HG02884 (cell line): ENCODE measurements around the gene CSTB.

Experiments used
- ATAC-seq: cut with Tn5 transposase; IDR thresholded peaks from one replicate; pipeline ENCODE4 v1.9.1; 2021; ENCODE audit warnings: mild to moderate bottlenecking, moderate library complexity; ENCODE audit not compliant: unreplicated experiment

Gene CSTB

DNA sequence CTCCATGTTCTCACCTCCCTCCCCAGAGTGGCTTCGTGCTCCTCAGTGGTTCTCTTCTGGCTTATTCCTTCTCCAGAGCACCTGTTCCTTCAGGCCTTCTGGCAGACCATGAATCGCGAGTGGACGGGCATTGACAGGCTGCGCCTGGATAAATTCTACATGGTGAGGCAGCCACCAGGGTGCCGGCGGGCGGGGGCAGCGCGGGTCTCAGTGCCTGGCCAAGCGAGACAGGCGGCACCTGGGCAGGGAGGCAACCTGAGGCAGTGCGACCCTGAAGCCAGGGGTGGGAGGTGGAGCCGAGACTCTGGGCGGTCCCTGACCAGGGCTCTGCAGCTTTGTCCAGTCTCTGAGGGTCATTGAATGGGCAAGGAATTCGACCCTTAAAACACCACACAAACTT lies 17.1 kb upstream of the CSTB start:
- ATAC-seq: no peak

DNA sequence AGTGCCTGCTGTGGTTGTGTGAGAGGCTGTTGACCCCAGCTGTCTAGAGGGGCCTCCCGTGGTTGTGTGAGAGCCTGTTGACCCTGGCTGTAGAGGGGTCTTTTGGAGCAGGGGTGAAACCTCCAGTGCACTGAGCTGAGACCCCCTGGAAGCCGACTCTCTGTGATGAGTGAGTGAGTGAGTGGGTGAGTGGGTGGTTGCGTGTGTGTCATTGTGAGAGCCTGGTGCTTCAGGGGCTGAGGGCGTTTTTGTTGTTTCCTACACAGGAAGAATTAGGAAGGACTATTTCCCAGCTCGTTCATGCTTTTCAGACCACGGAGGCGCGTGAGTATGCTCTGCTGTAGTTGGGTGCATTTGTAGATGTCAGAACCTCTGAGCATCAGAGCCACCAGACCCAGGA lies 16.3 kb upstream of the CSTB start:
- no peak for ATAC-seq

DNA sequence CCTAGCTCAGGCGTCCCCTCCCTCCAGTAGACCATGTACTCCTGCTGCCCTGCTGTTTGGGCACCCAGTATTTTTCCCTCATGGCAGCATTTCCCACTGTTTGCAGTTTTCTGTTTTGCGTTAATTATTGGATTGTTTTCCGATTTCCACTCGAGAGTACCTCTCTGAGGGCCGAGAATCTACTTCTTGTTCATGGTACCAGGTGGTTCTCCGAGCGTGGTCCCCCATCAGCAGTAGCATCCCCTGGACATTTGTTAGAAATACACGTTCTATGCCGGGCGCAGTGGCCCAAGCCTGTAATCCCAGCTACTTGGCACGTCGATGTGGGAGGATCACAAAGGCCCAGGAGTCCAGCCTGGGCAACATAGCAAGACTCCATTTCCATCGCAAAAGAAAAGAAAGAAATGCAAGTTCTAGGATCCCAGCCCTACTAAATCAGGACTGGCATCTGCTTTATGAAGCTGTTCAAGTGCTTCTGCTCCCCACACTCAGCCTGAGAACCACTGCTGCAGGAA lies 14.0 kb upstream of the CSTB start:
- no peak for ATAC-seq

DNA sequence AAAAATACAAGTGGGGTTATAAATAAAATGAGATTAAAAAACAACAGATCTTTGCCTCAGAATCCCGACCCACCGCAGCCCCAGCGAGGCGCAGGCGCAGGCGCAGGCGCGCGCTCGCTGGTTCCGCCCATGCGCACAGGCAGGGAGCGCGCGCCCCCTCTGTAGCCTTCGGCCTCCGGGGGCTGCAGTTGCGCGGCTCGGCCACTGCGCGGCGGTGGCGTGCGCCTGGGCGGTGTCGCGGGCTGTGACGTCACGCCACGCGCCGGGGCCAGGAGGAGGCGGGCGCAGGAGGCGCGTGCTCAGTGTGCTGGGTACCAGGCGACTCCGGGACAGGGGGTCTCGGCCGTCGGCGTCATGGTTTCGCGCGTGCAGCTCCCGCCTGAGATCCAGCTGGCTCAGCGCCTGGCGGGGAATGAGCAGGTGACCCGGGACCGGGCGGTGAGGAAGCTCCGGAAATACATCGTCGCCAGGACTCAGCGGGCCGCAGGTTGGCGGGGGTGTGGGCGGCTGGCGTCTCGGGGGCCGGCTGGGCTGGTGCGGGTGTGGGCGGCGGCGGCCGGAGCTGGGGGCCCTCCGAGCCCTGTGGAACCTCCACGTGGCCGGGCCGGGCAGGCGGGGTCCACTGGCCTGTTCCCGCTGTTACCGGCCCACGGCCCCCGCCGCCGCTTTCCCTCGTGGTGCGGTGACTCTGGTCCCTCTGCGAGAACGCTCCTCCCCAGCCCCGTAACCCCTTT lies 13.3 kb upstream of the CSTB start, which contains the start of gene RRP1:
Gene RRP1 (plus strand): TSS at position 302 of the 734 bp plus-strand sequence. CDS start 53 bp downstream, at position 355.
- ATAC-seq: peak; percentile 81

DNA sequence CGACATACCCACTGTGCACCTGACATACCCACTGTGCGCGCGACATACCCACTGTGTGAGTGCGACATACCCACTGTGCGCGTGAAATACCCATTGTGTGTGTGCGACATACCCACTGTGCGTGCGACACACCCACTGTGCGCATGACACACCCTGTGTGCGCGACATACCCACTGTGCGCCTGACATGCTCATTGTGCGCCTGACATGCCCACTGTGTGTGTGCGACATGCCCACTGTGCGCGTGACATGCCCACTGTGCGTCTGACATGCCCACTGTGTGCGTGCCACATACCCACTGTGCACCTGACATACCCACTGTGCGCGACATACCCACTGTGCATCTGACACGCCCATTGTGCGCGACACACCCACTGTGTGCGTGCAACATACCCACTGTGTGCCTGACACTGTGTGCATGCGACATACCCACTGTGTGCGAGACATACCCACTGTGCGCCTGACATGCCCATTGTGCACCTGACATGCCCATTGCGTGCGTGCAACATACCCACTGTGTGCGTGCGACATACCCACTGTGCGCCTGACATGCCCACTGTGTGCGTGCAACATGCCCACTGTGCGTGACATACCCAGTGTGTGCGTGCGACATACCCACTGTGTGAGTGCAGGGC lies 10.8 kb upstream of the CSTB start:
- no peak for ATAC-seq

DNA sequence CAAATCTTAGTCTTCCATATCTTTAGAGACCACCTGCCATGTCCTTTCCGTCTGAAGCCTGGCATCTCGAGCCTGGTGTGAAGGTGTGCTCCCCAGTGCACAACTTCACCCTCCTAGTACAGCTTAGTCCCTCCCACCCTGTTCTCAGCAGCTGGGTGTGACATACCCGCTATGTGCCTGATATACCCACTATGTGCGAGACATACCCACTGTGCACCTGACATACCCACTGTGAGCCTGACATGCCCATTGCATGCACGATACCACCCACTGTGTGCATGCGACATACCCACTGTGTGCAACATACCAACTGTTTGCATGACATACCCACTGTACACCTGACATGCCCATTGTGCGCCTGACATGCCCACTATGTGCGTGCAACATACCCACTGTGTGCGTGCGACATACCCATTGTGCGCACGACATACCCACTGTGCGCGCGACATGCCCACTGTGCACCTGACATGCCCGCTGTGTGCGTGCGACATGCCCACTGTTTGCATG lies 10.2 kb upstream of the CSTB start:
- ATAC-seq: no peak

DNA sequence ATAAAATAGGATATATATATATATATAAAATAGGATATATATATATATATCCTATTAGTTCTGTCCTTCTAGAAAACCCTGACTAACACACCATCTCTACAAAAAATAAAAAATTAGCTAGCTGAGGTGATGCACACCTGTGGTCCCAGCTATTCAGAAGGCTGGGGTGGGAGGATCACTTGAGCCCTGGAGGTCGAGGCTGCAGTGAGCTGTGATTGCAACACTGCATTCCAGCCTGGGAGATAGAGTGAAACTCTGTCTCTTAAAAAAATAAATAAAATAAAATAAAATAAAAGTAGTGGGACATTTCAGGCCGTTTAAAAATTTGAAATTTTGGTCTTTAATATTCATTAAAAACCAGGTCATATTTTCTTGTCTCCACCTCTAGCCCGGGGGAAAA lies 9.0 kb upstream of the CSTB start:
- ATAC-seq: no peak

DNA sequence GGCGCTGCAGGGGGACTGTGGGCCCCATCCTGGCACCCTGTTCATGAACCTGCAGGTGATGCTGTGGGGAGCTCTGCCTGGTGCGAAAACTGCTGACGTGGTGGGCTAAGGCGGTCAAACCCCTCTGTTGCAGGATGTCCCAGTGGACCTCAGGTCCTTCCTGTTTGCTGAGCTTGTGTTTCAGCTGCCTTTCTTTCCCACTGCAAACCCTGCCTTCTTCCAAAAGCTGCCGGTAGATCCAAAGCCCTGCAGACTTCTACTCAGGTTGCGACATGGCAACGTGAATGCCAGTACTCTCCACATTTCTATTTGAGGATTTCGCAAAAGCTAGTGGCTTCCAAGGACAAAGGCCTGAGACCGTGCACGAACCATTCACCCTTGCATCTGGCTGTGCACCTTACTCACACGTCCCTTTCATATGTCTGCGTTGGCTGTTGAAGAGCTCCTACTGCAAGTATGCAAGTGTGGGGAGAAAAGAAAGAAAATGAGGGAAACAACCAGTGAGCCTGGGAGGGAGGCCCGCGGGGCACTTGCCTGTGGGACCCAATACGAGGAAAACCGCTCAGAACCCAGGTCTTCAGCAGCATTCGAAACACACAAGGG lies 7.1 kb upstream of the CSTB start:
- no peak for ATAC-seq

DNA sequence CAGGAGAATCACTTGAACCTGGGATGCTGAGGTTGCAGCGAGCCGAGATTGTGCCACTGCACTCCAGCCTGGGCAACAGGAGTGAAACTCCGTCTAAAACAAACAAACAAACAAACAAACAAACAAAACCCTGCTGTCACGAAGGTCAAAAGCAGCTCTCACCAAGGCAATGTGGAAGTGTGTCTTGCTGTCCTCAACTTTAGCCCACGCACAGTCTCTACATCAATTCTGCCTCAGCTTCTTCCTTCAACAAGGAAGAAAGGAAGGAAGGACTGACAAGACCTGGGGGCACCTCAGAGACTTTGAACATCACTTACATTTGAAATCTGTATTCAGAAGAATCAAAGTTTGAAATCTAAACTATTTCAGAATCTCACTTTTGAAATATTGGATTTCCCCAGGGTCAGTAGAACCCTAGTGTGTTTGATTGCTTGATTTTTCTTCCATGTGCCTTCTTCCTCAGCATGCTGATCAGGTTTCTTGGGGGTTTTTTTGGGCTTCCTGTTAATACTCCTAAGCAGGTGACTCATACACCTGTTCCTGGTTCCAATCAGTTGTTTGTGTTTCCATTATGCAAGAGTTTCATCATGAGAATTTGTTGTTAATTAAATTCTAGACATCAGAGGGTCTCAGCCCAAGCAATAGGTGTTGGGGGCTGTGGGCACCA lies 6.5 kb upstream of the CSTB start:
- no peak for ATAC-seq

DNA sequence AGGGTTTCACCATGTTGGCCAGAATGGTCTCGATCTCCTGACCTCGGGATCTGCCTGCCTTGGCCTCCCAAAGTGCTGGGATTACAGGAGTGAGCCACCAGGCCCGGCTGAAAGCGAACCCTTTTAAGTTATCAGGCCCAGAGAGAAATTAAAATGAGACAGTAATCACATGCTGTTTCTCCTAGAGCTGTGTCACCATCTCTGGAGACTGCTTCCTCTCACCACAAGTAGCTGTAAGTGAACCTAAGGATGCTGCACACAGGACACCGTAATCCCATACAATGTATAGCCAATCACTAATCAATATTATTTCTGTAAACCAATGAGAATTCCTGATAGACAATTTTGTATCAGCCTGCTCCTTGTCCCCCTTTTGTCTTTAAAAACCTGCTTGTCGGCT lies 5.7 kb upstream of the CSTB start:
- ATAC-seq: no peak

DNA sequence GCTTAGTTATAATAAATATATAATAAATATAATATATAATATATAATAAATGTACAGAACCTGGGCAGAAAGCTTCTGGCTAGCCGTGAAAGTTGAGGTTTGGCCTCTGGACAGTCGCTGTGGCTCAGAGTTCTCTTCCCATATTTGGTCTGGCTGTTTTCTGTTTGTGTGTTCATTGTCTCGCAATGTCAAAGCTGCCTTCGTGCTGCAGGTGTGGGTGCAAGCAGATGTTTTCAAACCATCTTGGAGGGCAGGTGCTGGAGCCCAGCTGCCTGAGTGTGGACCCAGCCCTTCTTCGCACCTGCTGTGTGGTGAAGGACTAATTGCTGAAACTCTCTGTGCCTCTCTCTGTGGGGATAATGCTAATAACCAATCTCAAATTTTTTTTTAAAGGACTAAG lies 3.6 kb upstream of the CSTB start:
- ATAC-seq: no peak

DNA sequence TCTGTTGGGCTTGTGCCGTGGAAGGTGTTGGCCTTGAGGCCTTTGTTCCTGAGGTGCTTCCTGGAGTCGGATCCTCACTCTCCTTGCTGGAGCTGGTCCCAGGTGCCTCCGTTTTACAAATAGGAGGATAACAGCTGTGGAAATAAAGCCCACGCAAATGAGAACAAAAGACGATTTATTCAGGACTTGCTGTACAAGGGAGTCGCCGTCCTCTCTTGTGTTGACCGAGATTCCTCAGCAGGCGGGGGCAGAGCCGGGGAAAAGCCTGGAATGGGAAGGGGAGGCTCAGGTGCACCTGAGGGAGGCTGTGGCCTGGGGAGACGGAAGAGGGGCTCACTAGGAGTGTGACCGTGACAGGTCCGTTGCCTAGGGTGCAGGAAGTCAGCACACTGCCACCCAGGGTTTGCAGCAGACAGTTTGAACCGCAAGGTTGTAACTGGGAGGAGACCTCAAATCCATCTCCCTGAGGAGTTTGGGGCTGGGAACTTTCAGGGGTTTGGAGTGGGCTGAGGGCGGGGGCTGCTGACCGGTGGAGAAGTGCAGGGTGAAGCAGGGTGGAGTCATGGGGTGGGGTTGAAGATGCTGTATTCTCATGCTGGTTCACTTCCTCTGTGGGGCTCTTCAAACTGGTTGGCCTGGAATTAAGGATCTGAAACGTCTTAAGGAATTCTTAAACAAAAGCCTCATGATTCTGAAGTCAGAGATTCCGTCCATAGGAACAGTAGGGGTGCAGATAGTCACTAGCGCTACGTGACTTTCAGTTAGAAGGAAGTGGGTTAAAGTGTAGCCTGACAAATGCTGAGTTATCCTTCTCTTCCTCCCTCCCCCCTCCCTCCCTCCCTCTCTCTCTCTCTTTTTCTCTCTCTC lies 2.6 kb upstream of the CSTB start:
- no peak for ATAC-seq

DNA sequence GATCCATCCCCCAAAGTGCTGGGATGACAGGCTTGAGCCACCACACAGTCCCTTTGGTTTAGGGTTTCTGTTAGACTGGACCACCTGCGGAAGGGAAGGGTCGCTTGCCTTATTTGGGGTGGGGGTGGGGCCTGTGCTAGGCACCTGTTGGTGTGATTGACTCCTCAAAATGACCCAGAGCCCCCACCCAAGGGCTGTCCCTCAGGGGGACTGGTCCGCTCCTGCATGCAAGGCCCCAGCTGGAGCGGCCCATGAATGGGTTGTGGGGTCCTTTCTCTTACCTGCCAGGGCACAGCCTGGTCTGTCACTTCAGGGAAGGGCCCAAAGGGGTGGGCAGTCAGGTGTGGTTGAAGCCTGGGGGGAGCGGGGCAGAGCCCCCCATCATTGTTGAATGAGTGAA lies 1.8 kb upstream of the CSTB start:
- no peak for ATAC-seq

DNA sequence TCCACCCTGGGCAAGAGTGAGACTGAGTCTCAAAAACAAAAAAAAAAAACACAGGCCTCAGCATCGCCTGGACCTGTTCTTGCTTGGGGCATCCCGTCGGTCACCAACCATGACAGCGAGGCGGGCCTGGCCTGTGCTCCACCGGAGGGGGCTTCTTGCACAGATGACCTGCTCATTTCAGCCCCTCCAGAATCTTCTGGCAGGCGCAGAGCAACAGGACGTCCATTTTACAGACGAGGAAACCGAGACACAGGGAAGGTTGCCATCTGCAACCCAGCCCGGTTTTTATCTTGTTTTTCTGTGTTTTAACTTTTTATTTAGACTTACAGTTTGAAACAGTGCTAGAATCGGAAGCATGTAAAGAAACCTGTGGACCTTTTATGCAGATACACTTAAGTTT lies 918 bp downstream of the CSTB start:
- no peak for ATAC-seq

DNA sequence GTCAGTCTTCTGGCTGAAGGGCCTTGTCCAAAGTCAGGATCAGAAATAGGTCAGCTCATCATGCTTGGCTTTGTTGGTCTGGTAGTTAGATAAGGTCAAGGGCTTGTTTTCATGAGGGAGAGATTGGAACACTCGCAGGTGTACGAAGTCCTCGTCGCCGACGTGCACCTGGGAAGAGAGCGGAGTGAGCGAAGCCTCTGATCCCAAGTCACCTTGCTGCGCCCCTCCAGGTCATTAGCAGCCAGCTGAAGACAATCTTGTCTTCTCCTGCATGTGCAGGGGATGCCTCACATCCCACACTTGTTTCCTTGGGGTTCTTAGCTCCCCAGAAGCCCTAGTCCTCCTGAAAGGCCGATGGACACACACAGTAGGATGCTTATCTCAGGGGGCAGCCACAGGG lies 1.9 kb downstream of the CSTB start:
- ATAC-seq: no peak

DNA sequence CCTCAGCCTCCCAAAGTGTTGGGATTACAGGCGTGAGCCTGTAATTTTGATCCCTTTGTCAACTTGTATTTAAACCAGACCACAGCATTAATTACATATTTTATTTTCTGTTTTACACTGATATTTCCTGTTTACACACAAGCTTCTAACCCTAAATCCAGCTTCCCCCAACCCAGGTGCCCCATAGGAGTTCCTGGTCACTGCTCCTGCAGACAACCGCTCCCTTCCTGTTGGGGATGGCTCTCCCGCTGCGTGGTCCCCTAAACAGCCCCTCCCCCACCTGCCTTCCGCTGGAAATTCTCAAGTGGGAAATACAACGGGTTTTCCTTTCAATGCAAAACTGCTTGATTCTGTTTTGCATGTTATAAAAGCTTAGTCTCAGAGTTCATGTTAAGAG lies 3.7 kb downstream of the CSTB start:
- ATAC-seq: no peak

DNA sequence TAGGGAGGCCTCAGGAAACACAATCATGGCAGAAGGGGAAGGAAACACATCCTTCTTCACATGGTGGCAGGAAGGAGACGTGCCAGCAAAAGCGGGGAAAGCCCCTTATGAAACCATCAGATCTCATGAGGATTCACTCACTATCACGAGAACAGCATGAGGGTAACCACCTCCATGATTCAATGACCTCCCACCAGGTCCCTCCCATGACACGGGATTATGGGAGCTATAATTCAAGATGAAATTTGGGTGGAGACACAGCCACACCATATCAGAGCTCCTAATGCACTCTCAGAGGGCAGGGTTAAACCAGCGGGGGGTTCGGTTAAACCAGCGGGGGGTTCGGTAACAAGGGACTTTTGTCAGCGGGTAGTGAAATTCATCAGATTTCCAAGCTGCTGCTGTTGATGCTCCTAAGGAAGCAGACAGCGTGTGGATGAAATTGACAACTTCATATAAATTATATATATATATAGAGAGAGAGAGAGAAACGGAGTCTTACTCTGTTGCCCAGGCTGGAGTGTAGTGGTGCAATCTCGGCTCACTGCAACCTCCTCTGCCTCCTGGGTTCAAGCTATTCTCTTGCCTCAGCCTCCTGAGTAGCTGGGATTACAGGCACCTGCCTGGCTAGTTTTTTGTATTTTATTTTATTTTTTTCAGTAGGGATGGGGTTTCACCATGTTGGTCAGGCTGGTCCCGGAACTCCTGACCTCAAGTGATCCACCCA lies 4.2 kb downstream of the CSTB start:
- ATAC-seq: no peak

DNA sequence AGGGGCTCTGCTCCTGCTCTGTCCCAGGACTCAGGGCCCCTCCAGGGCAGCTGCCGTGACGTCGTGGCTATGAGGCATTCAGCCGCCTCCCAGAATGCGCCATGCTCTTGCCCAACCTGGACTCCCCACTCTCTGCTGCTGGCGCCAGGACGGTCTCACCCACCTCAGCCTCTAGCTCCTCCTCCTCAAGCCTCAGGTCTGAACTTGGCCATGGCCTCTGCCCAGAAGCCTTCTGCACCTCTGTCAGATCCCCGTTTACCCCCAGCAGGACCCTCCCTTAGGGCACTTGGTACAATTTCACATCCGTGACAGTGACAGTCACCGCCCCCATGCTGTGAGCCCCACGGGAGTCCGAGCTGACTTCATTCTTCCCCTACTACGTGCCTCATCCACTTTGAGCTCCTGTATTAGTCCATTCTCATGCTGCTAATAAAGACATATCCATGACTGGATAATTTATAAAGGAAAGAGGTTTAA lies 4.9 kb downstream of the CSTB start:
- ATAC-seq: no peak

DNA sequence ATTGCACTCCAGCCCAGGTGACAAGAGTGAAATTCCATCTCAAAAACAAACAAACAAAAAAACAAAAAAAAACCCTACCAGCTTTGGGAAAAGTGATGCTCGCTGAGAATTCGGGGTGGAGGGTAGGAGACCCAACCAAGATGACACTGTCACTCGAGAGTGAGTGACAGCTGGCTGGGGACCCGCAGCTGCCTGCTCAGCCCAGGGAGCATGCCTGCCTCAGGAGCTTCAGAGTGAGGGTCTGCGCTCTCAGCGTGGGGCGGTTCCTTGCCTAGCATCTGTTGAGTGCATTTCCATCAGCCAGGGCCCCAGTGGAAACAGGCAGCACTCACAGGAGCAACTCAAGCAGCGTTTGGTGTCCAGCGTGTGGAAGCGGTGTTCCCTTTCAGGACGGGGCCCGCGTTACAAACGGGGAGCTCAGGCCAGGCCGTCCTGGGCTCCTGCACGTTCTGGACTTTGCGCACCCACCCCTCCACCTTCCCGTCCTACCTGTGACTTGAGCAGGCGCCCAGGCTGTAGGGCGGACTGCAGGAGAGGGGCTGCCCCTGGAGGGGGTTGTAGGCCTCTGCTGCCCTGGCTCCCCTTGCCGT lies 5.9 kb downstream of the CSTB start:
- ATAC-seq: no peak
